ENCODE results near the gene INPP4A.

The INPP4A gene

GRCh38 chr2:98472961-98473746 lies 28.5 kb downstream of the INPP4A start:
- in situ Hi-C loops (cut with MboI; ENCODE audit: low sequenced_read_pairs), result no loop called here

GRCh38 chr2:98473995-98474780 lies 29.5 kb downstream of the INPP4A start:
- in situ Hi-C loops (cut with MboI; ENCODE audit: low sequenced_read_pairs), result no loop called here

GRCh38 chr2:98474979-98475632 lies 30.4 kb downstream of the INPP4A start:
- in situ Hi-C loops (cut with MboI; ENCODE audit: low sequenced_read_pairs), result no loop called here

- in situ Hi-C loops (cut with MboI; ENCODE audit: low sequenced_read_pairs), result no loop called here
Measured at GRCh38 chr2:98476192-98476868, 31.7 kb downstream of the INPP4A start.

- in situ Hi-C loops (cut with MboI; ENCODE audit: low sequenced_read_pairs), result no loop called here
Measured at GRCh38 chr2:98477036-98477435, 32.4 kb downstream of the INPP4A start.

- in situ Hi-C loops (cut with MboI; ENCODE audit: low sequenced_read_pairs), result no loop called here
Measured at GRCh38 chr2:98477506-98477905, 32.8 kb downstream of the INPP4A start.

GRCh38 chr2:98478088-98478551 lies 33.5 kb downstream of the INPP4A start:
- in situ Hi-C loops (cut with MboI; ENCODE audit: low sequenced_read_pairs), result no loop called here

GRCh38 chr2:98478907-98479306 lies 34.2 kb downstream of the INPP4A start:
- in situ Hi-C loops (cut with MboI; ENCODE audit: low sequenced_read_pairs), result no loop called here

- in situ Hi-C loops (cut with MboI; ENCODE audit: low sequenced_read_pairs), result no loop called here
Measured at GRCh38 chr2:98479371-98479770, 34.7 kb downstream of the INPP4A start.

- in situ Hi-C loops (cut with MboI; ENCODE audit: low sequenced_read_pairs), result no loop called here
Measured at GRCh38 chr2:98479959-98480524, 35.4 kb downstream of the INPP4A start.

GRCh38 chr2:98480598-98480997 lies 35.9 kb downstream of the INPP4A start:
- in situ Hi-C loops (cut with MboI; ENCODE audit: low sequenced_read_pairs), result no loop called here

- in situ Hi-C loops (cut with MboI; ENCODE audit: low sequenced_read_pairs), result no loop called here
Measured at GRCh38 chr2:98482362-98482761, 37.7 kb downstream of the INPP4A start.

GRCh38 chr2:98483257-98483861 lies 38.7 kb downstream of the INPP4A start:
- in situ Hi-C loops (cut with MboI; ENCODE audit: low sequenced_read_pairs), result no loop called here

GRCh38 chr2:98484121-98484557 lies 39.5 kb downstream of the INPP4A start:
- in situ Hi-C loops (cut with MboI; ENCODE audit: low sequenced_read_pairs), result no loop called here

- in situ Hi-C loops (cut with MboI; ENCODE audit: low sequenced_read_pairs), result no loop called here
Measured at GRCh38 chr2:98484652-98485452, 40.2 kb downstream of the INPP4A start.

GRCh38 chr2:98485453-98485755 lies 40.7 kb downstream of the INPP4A start:
- in situ Hi-C loops (cut with MboI; ENCODE audit: low sequenced_read_pairs), result no loop called here

GRCh38 chr2:98486374-98486981 lies 41.8 kb downstream of the INPP4A start:
- in situ Hi-C loops (cut with MboI; ENCODE audit: low sequenced_read_pairs), result no loop called here

GRCh38 chr2:98487101-98487805 lies 42.6 kb downstream of the INPP4A start:
- in situ Hi-C loops (cut with MboI; ENCODE audit: low sequenced_read_pairs), result no loop called here

- in situ Hi-C loops (cut with MboI; ENCODE audit: low sequenced_read_pairs), result no loop called here
Measured at GRCh38 chr2:98487806-98488189, 43.1 kb downstream of the INPP4A start.

Data from HL-60/S4 treated with phorbol 12-myristate 13-acetate at 8.2 ng/mL for 4 days and 3 days (cell line).